Smooth muscle cell (in vitro differentiated cells): ENCODE data around the gene FOXN3. TPM values are rescaled to one million over a fixed set of nuclear protein-coding genes. Genes with fewer than 3 reads are reported as not detected.

Source experiments
- DNase-seq: peaks from one replicate; lab custom pipeline; 2025; ENCODE audit not compliant: unreplicated experiment; lab: John Stamatoyannopoulos, UW
- H2AFZ ChIP-seq: fragments of 200-600 bp; sonication (generic); 2 replicates; pipeline ENCODE4 v1.6.0; 2016; ENCODE audit warnings: antibody characterized with exemption, low read depth, mild to moderate bottlenecking
- H3F3A ChIP-seq: fragments of 200-600 bp; sonication (generic); 2 replicates; pipeline ENCODE4 v1.6.0; 2017; ENCODE audit warnings: antibody characterized with exemption, low read depth
- H3K27ac ChIP-seq: fragments of 200-600 bp; sonication (generic); 2 replicates; pipeline ENCODE4 v1.5.1; 2016; ENCODE audit warnings: low read depth, mild to moderate bottlenecking
- H3K27me3 ChIP-seq: fragments of 200-600 bp; sonication (generic); 2 replicates; pipeline ENCODE4 v1.6.1; 2016; ENCODE audit warnings: low read depth, mild to moderate bottlenecking
- H3K36me3 ChIP-seq: fragments of 200-600 bp; sonication (generic); 2 replicates; pipeline ENCODE4 v1.5.1; 2016; ENCODE audit warnings: low read depth
- H3K4me1 ChIP-seq: fragments of 200-600 bp; sonication (generic); 2 replicates; pipeline ENCODE4 v1.5.1; 2016; ENCODE audit warnings: low read depth
- H3K4me2 ChIP-seq: fragments of 200-600 bp; sonication (generic); 2 replicates; pipeline ENCODE4 v1.6.0; 2016; ENCODE audit warnings: mild to moderate bottlenecking
- H3K4me3 ChIP-seq: fragments of 200-600 bp; sonication (generic); 2 replicates; pipeline ENCODE4 v1.5.1; 2016; ENCODE audit warnings: mild to moderate bottlenecking
- H3K79me2 ChIP-seq: fragments of 200-600 bp; sonication (generic); 2 replicates; pipeline ENCODE4 v1.6.0; 2016; ENCODE audit warnings: low read depth, mild to moderate bottlenecking
- H3K9ac ChIP-seq: fragments of 200-600 bp; sonication (generic); 2 replicates; pipeline ENCODE4 v1.6.0; 2016; ENCODE audit warnings: low read depth
- H3K9me3 ChIP-seq: fragments of 200-600 bp; sonication (generic); replicated peaks from 2 replicates; pipeline ENCODE4 v1.5.1; 2016; ENCODE audit warnings: low read depth
- H4K20me1 ChIP-seq: fragments of 200-600 bp; sonication (generic); 2 replicates; pipeline ENCODE4 v1.6.0; 2016; ENCODE audit warnings: low read depth
- WGBS: methylation state at CpG from one replicate; pipeline ENCODE4 v1.1.7; 2016; ENCODE audit warnings: low lambda C conversion rate; 5-methylcytosine and 5-hydroxymethylcytosine counted together
- polyA plus RNA-seq: library from polyadenylated mRNA; unstranded; fragments of >200 nt; fragmentation: Nextera tagmentation; extraction: Ambion mirVana; gene quantifications from 2 replicates; pipeline ENCODE4 v1.2.1, GENCODE V29; 2016
- total RNA-seq: library from RNA; depleted of rRNA; stranded (reverse); fragments of >200 nt; gene quantifications from 2 replicates; pipeline ENCODE4 v1.2.3, GENCODE V29; 2014
- TF ChIP-seq, protein P1 (sequence below): fragments of 200-600 bp; sonication (generic); IDR thresholded peaks from 2 replicates; pipeline ENCODE4 v1.5.1; 2017; ENCODE audit warnings: borderline replicate concordance, mild to moderate bottlenecking, antibody characterized with exemption; ENCODE audit not compliant: insufficient read depth, poor library complexity, severe bottlenecking

The FOXN3 gene
- total and polyA plus RNA-seq, 2 experiments from 2014 or later: 24.5 to 31.5 TPM

DNA sequence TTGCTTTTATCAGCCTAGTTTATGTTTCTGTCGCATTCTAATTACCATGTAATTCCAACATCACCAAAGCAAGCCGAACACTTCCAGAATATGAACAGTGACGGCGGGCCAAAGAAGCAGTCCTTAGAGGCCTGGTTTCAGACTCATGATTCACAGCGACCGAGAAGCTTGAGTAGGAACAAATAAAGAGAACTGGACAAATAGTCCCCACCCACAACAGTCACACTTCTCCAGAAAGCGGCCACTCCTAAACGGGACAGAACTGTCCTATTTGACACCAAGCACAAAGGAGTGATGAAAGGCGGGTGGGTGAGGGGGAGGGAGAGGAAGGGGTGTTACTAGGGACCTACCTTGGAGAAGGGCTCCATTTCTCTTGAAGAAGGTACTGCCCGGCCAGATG is 136.4 kb downstream of the FOXN3 start:
- no peak for DNase-seq
- Histone ChIP-seq H2AFZ (no peak overlapping the region), H3K4me2 (no peak overlapping the region), H3F3A (no peaks in the 10 kb centered on the region), H3K36me3 (no peaks in the 10 kb centered on the region), H3K4me1 (peaks cover 10% of the 10 kb centered on the region), H3K27ac (no peak overlapping the region), H4K20me1 (peaks cover 28% of the 10 kb centered on the region), H3K9ac (no peak overlapping the region), H3K27me3 (no peaks in the 10 kb centered on the region), H3K9me3 (no peaks in the 10 kb centered on the region), H3K79me2 (peaks cover 5% of the 10 kb centered on the region), H3K4me3 (no peak overlapping the region)
- 98% methylated on average over 10 of the region's 10 CpGs for WGBS
- TF ChIP-seq, protein P1, sequence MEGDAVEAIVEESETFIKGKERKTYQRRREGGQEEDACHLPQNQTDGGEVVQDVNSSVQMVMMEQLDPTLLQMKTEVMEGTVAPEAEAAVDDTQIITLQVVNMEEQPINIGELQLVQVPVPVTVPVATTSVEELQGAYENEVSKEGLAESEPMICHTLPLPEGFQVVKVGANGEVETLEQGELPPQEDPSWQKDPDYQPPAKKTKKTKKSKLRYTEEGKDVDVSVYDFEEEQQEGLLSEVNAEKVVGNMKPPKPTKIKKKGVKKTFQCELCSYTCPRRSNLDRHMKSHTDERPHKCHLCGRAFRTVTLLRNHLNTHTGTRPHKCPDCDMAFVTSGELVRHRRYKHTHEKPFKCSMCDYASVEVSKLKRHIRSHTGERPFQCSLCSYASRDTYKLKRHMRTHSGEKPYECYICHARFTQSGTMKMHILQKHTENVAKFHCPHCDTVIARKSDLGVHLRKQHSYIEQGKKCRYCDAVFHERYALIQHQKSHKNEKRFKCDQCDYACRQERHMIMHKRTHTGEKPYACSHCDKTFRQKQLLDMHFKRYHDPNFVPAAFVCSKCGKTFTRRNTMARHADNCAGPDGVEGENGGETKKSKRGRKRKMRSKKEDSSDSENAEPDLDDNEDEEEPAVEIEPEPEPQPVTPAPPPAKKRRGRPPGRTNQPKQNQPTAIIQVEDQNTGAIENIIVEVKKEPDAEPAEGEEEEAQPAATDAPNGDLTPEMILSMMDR: no peak

DNA sequence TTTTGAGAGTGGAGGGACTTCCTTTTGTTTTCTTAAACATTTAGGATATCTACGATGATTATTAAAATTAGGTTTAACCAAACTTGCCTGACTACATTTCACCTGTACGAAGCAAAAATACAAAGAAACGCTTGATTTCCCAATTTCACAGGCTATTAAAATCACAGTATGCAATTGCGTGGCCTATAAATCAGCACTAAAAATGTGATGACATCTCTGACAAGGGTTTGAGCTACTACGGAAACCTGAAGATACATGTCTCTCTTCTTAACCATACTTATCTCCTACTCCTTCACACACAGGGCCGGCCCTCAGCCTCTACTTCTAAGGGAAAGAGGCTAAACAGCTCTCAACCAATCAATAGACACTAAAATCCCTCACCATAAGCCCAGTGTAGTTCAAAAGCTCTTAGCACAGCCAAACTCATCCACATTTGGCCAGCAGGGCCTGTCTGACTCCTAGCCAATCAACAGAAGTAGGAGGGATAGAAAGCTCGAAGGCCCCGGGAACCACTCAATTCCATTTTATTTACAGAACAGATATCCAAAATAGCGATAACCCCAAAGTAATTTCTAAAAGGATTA is 137.3 kb downstream of the FOXN3 start:
- no peak overlapping the region for H3K4me2 ChIP-seq
- no peak overlapping the region for H3K9ac ChIP-seq
- no peak overlapping the region for H3K27ac ChIP-seq
- TF ChIP-seq, protein P1: no peak
- no peak for DNase-seq
- H3K79me2 ChIP-seq: peaks cover 5% of the 10 kb centered on the region
- H3K36me3 ChIP-seq: no peaks in the 10 kb centered on the region
- H3K4me3 ChIP-seq: no peak overlapping the region
- no peaks in the 10 kb centered on the region for H3K9me3 ChIP-seq
- peaks cover 29% of the 10 kb centered on the region for H4K20me1 ChIP-seq
- no peak overlapping the region for H2AFZ ChIP-seq
- no peaks in the 10 kb centered on the region for H3F3A ChIP-seq
- peaks cover 10% of the 10 kb centered on the region for H3K4me1 ChIP-seq
- H3K27me3 ChIP-seq: no peaks in the 10 kb centered on the region
- 89% methylated on average over 9 of the region's 9 CpGs for WGBS

DNA sequence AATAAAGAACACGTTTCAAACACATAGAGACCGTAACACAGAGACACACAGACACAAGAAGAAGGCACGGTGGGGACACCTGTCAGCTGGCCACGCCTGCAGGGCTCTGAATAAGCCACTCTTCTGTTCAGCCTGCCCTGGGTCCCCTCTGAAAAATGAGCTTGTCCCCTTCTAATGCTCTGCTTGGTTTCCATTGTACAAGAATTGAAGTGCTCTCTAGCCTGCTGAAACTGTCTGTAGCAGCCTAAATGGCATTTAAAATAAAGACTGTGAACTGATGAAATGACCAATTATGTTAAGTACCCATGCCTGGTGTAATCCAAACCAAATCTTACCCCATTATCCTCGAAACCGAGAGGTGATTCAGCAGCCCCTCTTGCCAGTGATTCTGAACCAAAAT is 139.8 kb downstream of the FOXN3 start:
- H2AFZ ChIP-seq: no peak overlapping the region
- no peak overlapping the region for H3K4me3 ChIP-seq
- TF ChIP-seq, protein P1: no peak
- no peak overlapping the region for H3K4me2 ChIP-seq
- no peak overlapping the region for H3K9ac ChIP-seq
- WGBS: 84% methylated on average over 6 of the region's 6 CpGs
- H3K4me1 ChIP-seq: peaks cover 19% of the 10 kb centered on the region
- no peak for DNase-seq
- no peak overlapping the region for H3K27ac ChIP-seq
- peaks cover 3% of the 10 kb centered on the region for H3F3A ChIP-seq
- H4K20me1 ChIP-seq: peaks cover 25% of the 10 kb centered on the region
- H3K79me2 ChIP-seq: peaks cover 5% of the 10 kb centered on the region
- no peaks in the 10 kb centered on the region for H3K27me3 ChIP-seq
- H3K36me3 ChIP-seq: no peaks in the 10 kb centered on the region
- H3K9me3 ChIP-seq: no peaks in the 10 kb centered on the region

DNA sequence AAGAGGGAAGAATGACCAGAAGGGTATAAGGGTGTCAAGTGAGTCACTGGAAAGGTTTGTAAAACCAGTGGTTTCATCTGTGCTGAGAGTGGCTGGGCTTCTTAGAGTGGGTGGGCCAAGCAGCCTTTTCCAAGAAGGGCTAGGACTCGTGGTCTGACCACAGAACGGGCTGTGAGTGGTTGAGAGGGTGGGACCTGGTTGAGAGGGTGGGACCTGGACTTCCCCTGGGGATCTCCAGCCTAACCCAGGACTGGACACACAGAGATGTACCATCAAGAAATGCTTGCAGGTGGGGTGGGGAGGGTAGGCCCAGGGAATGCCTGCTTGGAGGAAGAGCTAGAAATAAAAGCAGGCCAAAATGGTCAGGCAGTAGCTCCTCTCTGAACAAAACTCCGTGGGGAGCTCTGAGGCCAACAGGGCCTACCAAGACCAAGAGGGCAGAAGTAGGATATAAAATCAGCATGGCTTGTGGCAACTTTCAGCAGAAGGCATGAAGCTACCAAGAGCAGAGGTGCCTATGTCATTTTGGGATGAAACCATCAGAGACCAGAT is 140.5 kb downstream of the FOXN3 start:
- Histone ChIP-seq H3K27ac (peak overlapping the region; percentile 64), H4K20me1 (peaks cover 25% of the 10 kb centered on the region), H2AFZ (no peak overlapping the region), H3K79me2 (peaks cover 5% of the 10 kb centered on the region), H3K4me2 (no peak overlapping the region), H3K9ac (no peak overlapping the region), H3K36me3 (no peaks in the 10 kb centered on the region), H3K27me3 (no peaks in the 10 kb centered on the region), H3K9me3 (no peaks in the 10 kb centered on the region), H3K4me3 (no peak overlapping the region), H3K4me1 (peaks cover 19% of the 10 kb centered on the region), H3F3A (peaks cover 3% of the 10 kb centered on the region)
- WGBS: 47% methylated on average over 3 of the region's 3 CpGs
- no peak for DNase-seq
- TF ChIP-seq, protein P1: no peak
